Activated CD4-positive, alpha-beta T cell treated with anti-CD3 and anti-CD28 coated beads, Interleukin-2, amount 50 U/mL, for 4 hours (primary cell): ENCODE data around the gene MYO5C.
"Not testable (repeated sequence)": the region's sequence is repeated elsewhere in the genome, so short reads cannot be mapped to it uniquely, and the experiment has no call there.

Experiments used
- DNase-seq, 2 experiments: peaks; one replicate each; pipeline ENCODE4 v3.0.0-alpha.2; 2020

The MYO5C gene

DNA sequence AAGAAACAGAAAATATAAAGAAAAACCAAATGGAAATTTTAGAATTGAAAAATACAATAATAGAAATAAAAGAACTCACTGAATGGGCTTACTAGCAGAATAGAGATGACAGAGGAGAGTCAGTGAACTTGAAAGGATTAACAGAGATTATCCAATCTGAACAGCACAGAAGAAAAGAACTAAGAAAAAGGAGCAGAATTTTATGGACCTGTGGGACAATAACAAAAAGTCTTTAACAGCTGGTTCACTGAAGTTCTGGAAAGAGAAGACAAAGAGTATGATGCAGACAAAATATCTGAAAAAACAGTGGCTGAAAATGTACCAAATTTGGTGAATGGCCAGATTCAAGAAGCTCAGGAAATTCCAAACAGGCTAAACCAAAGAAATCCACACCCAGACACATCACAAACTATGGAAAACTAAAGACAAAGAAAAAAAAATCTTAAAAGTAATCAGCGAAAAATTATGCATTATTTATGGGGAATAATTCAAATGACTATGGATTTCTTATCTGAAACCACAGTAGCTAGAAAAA, 94.7 kb downstream of the MYO5C start:
- DNase-seq: no peak

DNA sequence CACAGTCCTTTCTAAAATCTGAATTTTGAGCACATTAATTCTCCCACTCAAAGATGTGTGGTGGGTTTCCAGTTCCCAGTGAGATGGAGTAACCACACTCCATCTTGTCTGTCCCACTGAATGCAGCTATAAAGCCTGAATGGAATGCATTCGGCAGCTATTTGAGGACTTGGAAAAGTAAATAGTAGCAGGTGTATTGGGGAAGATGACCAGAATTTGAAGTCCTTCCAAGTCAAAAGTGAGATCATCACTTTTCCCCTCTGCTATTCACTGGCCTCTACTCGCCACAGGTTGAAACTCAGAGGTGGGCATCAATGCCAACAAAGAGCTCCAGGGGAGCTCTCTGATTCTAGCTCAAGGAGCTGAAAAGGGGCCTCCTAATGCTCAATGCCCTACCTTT, 96.3 kb downstream of the MYO5C start:
- DNase-seq: no peak

DNA sequence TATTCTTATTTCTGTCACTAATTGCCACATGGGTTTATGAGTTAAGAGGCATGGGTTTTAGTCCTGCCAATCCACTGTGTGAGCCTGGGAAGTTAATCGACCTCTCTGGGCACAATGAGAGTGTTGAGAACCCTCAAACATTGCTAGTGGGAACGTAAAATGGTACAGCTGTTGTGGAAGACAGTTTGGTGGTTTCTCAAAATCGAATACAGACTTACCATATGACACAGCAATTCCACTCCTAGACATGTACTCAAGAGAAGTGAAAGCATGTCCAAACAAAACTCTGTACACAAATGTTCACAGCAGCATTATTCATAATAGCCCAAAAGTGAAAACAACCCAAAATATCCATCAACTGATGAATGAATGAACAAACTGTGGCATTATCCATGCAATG, 98.7 kb downstream of the MYO5C start:
- no peak for DNase-seq

DNA sequence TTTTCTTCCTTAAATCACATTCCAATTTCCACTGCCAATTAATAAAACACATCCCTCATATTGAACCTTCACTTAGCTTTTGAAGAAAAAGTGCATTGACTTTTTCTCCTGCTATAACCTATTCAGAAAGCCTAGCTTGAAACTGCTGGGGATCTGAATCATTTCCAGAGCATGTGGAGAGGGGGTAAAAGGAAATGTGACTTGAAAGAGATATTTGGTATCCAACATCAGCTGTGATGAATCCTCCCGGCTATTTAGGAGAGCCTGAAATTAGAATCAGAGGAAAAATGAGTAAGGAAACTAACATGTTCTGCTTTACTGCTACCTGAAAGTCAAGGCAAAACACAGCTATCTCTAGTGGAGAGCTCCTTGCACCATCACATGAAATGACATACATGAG, 101.8 kb downstream of the MYO5C start:
- DNase-seq: no peak

DNA sequence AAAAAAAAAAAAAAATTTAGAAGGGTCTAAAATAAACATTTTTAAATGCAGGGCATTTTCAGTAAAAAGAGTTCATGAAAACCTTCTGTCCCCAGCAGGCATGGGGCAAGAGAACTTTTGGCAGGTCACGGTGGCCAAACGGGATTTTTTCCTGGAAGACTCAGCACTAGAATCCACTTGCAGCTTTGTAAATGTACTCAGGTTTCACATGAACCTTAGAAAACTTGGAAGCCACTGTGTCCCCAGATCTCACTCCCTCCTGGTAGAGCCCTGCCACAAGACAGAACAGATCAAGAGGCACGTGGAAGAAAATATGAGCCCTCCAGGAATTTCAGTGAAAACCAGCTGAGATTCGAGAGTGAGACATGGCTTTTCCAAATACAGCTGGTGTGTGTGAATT, 102.3 kb downstream of the MYO5C start:
- no peak for DNase-seq

DNA sequence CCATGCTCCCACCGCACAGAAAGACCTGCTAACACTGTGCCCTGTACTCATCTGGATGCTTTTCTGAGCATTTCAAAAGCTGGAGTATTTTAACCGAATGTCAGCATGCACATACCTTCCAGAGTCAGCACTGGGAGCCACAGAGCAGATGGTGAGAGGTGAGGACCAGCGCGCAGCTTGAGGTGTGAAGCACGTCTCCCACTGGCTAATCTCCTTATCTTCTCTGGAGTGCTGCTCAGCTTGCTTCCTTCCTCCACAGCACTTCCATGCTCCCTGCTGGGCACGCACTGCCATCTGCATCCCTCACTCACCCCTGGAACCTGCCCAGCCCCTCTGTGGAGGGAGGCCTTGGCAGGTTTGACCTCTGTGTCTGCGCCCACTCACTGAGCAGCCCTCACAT, 104.4 kb downstream of the MYO5C start, which contains the start of gene GNB5:
Gene GNB5, minus strand, starts transcription at position 186 of the 400 bp plus-strand sequence. CDS start 6,716 bp downstream, outside the sequence.
- no peak for DNase-seq

DNA sequence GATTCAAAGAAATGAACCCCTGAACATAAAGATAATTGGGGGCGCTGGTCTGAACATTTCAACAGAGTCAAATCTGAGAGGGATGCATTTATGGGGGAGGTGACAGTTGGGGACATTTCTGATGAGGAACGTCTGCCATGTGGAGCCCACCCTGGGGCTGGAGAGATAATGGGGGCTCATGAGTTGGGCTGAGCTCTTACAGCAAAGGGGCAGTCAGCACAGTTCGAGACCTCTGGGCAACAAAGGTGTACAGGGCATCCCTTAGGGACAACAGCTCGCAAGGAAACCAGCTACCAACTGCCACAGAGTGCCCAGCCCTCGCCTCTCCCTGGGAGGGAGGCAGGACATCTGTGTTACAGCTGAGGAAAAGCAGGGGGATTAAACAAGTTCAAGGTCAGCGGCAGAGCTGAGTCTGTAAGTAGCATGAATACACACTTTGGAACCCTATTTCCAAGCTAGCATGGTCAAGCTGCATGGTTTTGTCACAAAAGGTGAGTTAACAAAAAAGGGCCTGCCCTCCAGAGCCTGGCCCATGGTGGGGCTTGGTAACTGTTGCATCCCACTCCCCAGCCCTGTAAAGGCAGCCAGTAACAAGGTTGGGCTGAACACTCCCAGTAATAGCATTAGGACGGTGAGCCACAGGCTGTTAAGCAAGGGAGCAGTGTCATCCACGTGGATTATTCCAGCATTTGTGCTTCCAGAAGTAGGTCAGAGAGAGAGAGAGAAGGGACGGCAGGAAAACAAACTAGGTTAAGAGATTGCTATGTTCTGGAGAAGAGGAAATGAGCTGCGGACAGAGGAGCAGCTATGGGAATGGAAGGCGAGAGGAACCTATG, 108.7 kb downstream of the MYO5C start:
- DNase-seq: no peak

DNA sequence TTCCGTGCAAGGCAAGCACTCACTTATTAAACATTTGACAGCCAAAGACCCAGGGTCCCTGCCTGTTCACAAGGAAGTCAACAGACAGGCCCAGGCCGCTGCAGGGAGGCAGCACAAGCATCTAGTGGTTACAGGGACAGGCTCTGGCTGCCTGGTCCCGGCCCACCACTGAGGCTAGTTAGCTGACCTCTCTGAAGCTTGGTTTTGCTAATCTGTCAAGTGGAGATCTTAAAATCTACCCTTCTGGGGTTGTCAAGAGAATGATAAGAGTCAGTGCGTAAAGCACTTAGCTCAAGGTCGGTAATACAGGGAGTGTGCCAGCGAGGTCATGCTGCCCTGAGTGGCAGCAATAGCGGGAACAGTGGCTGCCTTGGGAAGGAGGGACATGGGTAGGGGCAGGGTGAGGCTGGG, 110.4 kb downstream of the MYO5C start:
- no peak for DNase-seq

DNA sequence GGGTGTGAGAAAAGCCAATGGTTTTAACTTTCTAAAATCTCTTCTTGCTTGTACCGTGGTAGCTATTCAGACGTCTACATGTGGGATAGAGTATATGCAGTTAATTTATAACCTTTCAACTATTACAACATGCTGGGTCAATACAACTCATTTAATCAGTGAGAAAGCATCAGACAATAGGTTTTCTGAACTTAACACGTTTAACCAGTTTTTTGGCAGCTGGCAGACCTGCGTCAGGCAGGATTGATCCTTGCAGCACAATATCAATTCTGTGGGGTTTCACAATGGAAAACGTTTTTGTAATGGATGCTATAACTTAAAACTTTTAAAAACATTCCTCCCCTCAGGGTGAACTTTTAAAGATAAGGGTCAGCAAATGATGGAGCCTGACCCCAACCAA, 110.9 kb downstream of the MYO5C start:
- no peak for DNase-seq

DNA sequence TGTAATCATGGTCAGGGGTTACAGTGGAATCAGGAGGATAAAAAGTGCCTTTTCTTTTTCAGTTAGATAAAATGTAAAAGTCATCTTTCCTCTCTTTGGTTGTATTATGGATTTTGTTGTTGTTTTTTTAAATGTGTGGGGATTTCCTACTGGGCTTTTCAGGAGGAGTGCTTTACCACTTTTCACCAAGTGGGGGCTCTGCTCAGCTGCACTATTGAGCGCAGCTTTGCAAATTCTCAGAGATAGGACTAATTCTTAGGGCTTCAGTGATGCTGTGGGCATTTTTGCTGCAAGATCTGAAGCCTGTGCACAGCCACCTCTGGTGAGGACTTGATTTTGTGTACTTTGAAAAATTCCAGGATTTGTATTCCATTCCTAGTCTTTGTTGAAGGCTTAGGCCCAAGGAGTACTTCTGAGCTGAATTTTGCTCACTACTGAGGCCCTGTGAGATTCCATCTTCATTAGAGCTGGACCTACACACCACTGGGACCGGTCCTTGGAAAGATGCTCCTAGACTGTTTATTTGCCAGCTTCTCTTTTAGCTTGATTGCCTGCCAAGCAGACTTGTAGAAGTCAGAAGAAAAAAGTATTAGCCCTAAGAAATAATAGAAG, 111.9 kb downstream of the MYO5C start:
- no peak for DNase-seq

DNA sequence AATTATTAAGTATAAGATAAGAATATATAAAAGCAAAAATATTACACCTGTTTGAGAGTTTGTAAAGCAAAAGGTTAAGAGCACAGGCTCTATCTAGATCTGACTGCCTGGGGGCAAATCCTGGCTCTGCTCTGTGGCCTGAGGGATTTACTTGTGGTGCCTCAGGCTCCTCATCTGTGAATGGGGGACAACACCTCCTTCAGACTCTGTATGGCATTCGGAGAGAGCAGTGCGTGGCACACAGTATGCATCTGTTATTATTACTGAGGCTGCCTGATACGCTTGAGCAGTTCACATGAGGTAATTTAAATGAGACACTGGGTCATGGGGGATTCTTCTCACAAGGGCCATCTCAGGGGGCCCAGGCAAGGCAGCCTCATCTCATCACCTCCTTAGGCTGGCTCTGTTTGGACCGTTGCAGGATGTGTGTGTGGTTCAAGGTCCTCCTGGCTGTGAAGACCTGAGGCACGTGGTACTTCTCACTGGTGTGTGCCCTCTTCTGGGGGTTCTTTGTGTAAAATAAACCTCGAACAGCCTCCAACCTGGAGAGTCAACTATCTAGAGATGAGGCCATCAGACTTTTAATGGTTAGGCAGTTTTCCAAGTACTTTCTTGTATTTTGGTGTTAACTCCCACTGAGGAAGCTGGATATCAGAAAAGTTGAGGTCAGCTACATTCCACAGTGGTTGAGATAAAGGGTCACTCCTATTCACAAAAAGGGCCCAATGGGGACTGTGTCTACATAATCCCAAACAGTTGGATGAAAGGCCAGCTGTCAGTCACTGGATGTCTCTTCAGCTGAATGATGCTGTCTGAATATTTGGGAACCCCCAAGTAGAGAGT, 113.4 kb downstream of the MYO5C start:
- no peak for DNase-seq

DNA sequence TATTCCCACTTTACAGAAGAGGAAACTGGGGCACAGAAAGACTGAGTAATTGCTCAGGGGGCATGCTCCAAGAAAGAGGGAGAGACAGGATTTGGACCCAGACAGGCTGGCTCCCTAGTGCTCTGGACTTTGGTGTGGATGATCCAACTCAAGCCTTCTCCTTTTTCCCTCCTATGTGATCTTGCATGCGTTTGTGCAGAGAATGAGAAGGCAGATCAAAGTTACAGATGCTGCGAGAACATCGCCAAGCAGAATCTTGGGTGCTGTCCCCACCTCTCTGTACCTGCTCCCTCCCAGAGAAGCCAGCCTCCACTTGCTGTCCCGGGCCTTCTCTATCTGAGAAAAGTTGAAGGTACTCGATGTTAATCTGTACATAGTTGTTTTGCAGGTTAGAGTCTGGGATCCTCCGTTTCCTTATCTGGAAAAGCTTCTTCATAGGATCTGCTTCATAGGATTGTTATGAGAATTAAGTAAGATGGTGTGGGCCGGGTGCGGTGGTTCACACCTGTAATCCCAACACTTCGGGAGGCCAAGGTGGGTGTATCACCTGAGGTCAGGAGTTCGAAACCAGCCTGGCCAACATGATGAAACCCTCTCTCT, 114.7 kb downstream of the MYO5C start:
- DNase-seq: no peak

DNA sequence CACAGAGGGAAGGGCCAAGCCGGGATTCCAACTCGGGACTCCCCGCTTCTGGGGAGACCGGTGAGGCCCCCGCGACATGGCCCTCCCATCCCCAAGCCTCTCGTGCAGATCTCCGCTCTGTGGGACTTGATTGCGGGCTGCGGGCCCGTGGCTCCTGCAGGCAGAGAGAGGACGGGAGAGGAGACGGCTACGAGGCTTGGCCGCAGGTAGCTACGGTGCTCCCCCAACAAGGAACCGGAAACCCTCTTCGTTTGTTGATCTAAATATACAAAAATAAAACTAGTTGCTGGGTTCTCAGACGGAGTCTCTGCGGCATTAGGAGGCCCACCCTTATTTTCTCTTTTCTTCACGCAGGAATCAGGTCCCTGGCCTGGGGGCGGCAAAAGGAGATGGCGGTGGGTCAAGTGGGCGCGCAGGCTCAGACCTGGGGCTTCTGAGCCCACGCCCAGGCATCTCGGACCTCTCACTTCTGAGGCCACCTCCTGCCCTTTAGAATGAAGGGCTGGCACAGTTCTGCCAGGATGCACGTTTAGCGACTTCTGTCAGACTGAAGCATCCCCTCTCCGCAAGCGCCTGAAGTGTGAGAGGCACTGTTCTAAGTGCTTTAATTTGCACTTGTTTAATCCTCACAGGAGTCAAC, 115.3 kb downstream of the MYO5C start:
- peak; percentile 11 to 16 for DNase-seq

DNA sequence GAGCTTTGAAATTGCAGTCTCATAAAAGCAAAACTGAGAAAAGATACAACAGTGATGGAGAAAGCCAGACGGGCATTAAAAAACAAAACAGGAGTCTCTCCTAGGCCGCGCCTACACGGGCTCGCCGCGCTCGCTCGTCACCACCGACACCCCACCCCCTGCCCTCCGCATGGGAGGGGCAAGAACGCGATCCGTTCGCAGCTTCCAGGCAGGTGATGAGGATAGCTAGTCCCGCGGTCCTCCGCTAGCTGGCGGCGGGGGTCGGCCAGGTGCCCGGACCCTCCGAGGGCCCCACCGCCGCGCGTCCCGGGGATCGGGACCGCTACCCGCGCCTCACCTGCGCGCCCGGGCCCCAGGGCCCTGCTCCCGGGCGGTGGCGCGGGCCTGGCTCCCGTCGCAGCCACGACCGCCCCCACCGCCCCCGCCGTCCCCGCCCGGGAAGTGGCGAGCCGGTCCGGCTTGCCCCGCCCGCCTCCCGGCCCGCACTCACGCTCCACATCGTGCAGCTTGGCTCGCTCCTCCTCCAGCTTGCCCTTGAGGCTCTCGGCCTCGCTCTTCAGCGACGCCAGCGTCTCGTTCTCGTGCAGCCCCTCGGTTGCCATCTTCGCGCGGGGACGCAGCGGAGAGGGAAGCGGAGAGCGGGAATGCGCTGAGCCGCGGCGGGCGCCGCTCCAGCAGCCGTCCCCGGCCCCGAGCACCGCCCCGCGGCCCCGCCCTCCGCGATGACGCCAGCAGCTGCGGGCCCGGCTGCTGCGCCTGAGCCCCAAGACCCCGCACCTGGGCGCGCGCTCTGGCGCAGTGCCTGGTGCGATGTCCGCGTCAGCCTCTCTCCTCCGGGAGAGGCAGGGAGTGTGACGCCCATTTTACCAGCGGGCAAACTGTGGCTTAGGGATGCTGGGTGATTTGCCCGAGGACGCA, 116.1 kb downstream of the MYO5C start:
- peak; percentile 84 to 85 for DNase-seq

DNA sequence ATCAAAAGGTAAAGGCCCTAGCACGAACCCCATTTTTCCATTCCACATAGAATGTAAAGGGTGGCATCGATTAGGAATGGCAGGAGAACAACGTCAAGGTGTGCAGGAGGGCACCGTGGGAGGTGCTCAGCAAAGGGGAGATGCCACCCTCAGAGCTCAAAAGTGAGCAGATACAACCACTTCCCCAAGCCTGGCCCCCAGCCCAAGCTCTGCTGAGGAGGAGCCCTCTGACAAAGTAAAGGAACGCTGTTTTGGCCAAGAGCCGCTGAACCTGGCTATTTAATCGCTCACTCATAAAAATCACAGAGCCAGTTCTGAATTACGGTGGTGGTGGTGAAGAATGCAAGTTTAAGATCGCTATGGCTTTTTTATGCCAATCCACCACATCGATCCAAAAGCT, 116.8 kb downstream of the MYO5C start:
- no peak for DNase-seq

DNA sequence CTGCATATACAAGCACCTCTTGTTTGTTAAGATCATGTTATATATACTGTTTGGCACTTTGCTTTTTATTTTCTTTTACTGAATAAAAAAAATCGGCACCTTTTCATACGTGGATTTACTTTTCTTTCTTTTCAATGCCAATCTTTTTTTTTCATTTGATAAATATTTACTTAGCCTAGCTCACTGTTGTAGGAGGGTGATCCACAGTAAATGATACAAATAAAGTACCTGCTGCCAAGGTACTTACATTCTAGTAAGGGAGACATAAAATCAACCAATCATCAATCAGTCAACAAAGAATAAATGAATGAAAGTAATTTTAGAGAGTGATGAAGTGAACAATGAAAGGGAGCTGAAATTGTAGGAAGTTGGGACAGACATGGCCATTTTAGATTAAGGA, 122.7 kb downstream of the MYO5C start:
- no peak for DNase-seq

DNA sequence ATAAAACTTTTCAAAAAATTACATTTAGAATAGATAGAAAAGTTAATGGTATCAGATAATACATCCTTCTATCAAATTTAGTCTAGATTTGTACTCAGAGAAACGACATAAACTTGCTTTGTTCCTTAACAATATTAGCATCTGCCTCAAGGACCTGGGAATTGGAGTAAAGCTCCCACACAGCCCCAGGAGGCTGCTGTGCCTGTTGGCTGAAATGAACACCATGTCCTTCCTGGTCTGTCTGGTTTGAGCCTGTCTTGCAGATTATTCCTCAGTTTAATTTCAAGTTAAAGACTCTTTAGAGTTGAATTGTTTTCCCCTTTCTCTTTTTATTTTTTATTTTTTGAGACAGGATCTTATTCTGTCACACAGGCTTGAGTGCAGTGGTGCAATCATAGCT, 123.8 kb downstream of the MYO5C start:
- no peak for DNase-seq

DNA sequence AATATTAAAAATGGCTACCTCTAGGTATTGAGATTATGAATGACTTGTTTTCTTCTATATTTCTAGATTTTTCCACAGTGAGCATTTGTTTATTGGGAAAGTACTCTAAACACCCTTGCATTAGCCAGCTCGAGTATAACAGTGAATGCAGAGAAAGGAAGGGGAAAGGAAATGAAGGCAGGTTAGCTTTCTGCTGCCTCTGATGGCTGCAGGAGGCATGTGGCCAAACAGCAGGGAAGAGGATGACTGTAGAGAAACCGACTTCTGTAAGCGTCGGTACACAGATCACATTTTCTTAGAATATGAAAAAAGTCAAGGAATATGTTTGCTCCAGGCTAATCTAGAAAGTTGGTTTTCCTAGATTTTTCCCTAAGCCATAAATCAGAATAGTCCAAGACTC, 124.2 kb downstream of the MYO5C start:
- no peak for DNase-seq

DNA sequence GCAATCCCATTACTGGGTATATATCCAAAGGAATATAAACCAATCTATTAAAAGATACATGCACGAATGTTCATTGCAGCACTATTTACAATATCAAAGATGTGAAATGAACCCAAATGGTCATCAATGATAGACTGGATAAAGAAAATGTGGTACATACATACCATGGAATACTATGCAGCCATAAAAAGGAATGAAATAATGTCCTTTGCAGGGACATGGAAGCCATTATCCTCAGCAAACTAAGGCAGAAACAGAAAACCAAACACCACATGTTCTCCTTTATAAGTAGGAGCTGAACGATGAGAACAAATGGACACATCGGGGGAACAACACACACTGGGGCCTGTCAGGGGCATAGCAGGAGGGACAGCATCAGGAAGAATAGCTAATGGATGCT, 125.4 kb downstream of the MYO5C start:
- DNase-seq: not testable (repeated sequence)

DNA sequence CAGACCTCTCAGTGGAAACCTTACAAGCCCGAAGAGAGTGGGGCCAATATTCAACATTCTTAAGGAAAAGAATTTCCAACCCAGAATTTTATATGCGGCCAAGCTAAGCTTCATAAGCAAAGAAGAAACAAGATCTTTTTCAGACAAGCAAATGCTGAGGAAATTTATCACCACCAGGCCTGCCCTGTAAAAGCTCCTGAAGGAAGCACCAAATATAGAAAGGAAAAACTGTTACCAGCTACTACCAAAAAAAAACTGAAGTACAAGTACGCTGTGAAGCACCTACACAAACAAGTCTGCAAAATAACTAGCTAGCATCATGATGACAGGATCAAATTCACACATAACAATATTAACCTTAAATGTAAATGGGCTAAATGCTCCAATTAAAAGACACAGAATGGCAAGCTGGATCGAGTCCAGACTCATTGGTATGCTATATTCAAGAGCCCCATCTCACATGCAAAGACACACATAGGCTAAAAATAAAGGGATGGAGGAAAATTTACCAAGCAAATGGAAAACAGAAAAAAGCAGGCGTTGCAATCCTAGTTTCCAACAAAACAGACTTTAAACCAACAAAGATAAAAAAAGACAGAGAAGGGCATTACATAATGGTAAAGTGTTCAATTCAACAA, 130.0 kb downstream of the MYO5C start:
- DNase-seq: not testable (repeated sequence)
